ENCODE measurements around the gene ATXN7L1. TPM values are rescaled to one million over a fixed set of nuclear protein-coding genes. Genes with fewer than 3 reads are reported as not detected.

ATXN7L1 gene
- total RNA-seq, 1 donor from 2014 or later: 12.9 TPM

DNA sequence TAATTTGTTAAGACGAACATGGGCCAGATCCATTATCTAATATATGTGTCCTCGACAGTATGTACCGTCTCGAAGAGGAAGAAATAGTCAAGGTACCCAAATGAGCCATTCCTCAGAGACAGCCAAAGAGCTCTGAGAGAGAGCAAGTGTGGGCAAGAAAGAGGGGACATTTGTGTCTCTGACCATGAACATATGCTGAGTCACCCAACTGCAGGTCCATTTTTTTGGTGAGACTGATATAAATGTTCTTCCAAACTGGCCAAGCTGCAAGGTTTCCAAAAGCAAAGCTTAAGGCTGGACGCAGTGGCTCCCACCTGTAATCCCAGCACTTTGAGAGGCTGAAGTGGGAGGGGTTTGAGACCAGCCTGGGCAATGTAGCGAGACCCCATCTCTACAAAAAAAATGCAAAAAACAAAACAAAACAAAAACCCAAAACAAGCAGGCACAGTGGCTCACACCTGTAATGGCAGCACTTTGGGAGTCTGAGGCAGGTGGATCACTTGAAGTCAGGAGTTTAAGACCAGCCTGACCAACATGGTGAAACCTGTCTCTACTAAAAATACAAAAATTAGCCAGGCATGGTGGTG is 26.0 kb upstream of the ATXN7L1 start:
- no peaks in the 10 kb centered on the region for H3K36me3 ChIP-seq
- H3K4me3 ChIP-seq: no peak overlapping the region
- no peaks in the 10 kb centered on the region for H3K9me3 ChIP-seq
- intact Hi-C loops (cut with DNase I): no loop called here
- H3K27ac ChIP-seq: no peak overlapping the region
- ATAC-seq (no peak), DNase-seq (no peak)
- no peak for TF ChIP-seq CTCF (IDR thresholded peaks at IDR 0.05)
- H3K27me3 ChIP-seq: no peaks in the 10 kb centered on the region
- H3K4me1 ChIP-seq: no peaks in the 10 kb centered on the region

- Histone ChIP-seq H3K36me3 (no peaks in the 10 kb centered on the region), H3K27me3 (no peaks in the 10 kb centered on the region), H3K9me3 (no peaks in the 10 kb centered on the region), H3K4me1 (no peaks in the 10 kb centered on the region), H3K27ac (no peak overlapping the region), H3K4me3 (no peak overlapping the region)
- DNase-seq (no peak), ATAC-seq (no peak)
- TF ChIP-seq CTCF (IDR thresholded peaks at IDR 0.05): no peak
- intact Hi-C loops (cut with DNase I): no loop called here
Measured at GRCh38 chr7:105897999-105898398, 21.6 kb upstream of the ATXN7L1 start.

GRCh38 chr7:105896407-105896911 is 20.1 kb upstream of the ATXN7L1 start:
- no peaks in the 10 kb centered on the region for H3K4me1 ChIP-seq
- intact Hi-C loops (cut with DNase I): no loop called here
- no peak for TF ChIP-seq CTCF (IDR thresholded peaks at IDR 0.05)
- H3K27ac ChIP-seq: no peak overlapping the region
- DNase-seq: no peak
- no peaks in the 10 kb centered on the region for H3K36me3 ChIP-seq
- H3K9me3 ChIP-seq: no peaks in the 10 kb centered on the region
- peak; percentile 96 for ATAC-seq
- no peak overlapping the region for H3K4me3 ChIP-seq
- no peaks in the 10 kb centered on the region for H3K27me3 ChIP-seq

- Histone ChIP-seq H3K4me3 (no peak overlapping the region), H3K27me3 (no peaks in the 10 kb centered on the region), H3K36me3 (no peaks in the 10 kb centered on the region), H3K27ac (no peak overlapping the region), H3K9me3 (no peaks in the 10 kb centered on the region), H3K4me1 (no peaks in the 10 kb centered on the region)
- no peak for DNase-seq
- no peak for TF ChIP-seq CTCF (IDR thresholded peaks at IDR 0.05)
- no peak for ATAC-seq
- intact Hi-C loops (cut with DNase I): no loop called here
Measured at GRCh38 chr7:105894131-105894530, 17.7 kb upstream of the ATXN7L1 start.

DNA sequence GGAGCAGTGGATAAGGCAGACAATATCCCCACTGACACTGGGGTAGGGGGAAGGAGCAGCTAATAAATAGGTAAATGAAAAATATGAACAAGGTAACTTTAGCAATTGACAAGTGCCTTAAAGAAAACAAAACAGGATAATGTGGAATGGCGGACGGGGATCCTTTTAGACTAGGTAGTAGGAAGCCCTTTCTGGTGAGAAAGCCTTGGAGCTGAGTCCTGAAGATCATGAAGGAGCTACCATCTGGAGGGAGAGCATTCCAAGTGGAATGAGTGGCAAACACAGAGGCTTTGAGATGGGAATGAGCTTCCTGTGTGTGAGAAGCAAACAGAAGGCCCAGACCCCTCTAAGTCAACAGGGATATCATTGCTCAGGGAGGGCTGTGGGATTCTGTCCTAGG is 16.0 kb upstream of the ATXN7L1 start:
- Histone ChIP-seq H3K27me3 (no peaks in the 10 kb centered on the region), H3K4me1 (no peaks in the 10 kb centered on the region), H3K9me3 (no peaks in the 10 kb centered on the region), H3K36me3 (no peaks in the 10 kb centered on the region), H3K4me3 (no peak overlapping the region), H3K27ac (no peak overlapping the region)
- intact Hi-C loops (cut with DNase I): no loop called here
- ATAC-seq: no peak
- DNase-seq: no peak
- no peak for TF ChIP-seq CTCF (IDR thresholded peaks at IDR 0.05)

Data from upper lobe of right lung (tissue), 1 donor.